Stimulated activated CD4-positive, alpha-beta T cell treated with anti-CD3 and anti-CD28 coated beads, TNF-alpha, amount 100 ng/mL, for 48 hours (primary cell): ENCODE measurements around the gene ZC3H7A.
A peak's percentile ranks its signal among the peaks of the same experiment; 100 is the strongest.
"Not testable (repeated sequence)": the region's sequence is repeated elsewhere in the genome, so short reads cannot be mapped to it uniquely, and the experiment has no call there.

ENCODE experiments used
- DNase-seq, 3 donors: peaks; one replicate each; pipeline ENCODE4 v3.0.0-alpha.2; 2020; ENCODE audit warnings: low read depth in 3 of 3

Gene ZC3H7A, protein sequence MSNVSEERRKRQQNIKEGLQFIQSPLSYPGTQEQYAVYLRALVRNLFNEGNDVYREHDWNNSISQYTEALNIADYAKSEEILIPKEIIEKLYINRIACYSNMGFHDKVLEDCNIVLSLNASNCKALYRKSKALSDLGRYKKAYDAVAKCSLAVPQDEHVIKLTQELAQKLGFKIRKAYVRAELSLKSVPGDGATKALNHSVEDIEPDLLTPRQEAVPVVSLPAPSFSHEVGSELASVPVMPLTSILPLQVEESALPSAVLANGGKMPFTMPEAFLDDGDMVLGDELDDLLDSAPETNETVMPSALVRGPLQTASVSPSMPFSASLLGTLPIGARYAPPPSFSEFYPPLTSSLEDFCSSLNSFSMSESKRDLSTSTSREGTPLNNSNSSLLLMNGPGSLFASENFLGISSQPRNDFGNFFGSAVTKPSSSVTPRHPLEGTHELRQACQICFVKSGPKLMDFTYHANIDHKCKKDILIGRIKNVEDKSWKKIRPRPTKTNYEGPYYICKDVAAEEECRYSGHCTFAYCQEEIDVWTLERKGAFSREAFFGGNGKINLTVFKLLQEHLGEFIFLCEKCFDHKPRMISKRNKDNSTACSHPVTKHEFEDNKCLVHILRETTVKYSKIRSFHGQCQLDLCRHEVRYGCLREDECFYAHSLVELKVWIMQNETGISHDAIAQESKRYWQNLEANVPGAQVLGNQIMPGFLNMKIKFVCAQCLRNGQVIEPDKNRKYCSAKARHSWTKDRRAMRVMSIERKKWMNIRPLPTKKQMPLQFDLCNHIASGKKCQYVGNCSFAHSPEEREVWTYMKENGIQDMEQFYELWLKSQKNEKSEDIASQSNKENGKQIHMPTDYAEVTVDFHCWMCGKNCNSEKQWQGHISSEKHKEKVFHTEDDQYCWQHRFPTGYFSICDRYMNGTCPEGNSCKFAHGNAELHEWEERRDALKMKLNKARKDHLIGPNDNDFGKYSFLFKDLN

DNA sequence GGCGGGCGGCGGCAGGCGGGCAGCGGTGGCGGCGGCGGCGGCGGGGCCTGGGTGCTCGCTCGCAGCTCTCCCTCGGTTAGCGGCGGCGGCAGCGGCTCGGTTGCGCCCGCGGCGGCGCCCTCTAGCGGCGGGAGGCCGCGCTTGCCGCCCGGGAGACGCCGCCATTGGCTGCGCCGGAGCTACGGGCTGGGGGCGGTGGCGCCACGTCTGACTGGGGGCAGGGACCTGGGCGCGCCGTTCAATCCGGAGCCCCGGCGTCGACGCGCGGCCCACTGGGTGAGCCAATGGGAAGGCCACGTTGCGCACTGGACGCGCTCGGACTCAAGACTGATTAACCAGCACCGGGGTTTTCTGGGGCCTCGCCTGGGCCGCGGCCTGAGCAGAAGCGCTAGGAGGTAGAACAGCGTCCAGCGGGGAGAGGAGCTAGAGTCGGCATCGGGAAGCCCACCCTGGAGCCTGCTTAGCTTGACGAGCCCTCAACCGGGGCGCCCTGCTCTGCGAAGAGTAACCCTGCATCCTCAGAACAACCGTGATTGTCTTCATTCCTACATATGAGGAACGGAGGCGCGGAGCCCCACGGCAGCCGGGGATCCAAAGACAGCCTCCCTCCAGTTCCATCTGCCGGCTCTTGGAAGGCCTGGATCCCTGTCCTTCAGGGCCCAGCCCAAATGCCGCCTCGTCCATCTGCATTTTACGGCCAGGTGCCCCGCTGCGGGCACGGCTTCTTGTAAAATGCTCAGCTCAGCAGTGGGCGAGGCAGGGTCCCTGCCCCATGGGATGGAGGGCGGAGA is at the start of gene ZC3H7A:
Gene ZC3H7A (minus strand): TSS at position 93 of the 791 bp plus-strand sequence. CDS start 14,904 bp downstream, outside the sequence.
- DNase-seq, result peak; percentile 86 to 89 (median 88)

DNA sequence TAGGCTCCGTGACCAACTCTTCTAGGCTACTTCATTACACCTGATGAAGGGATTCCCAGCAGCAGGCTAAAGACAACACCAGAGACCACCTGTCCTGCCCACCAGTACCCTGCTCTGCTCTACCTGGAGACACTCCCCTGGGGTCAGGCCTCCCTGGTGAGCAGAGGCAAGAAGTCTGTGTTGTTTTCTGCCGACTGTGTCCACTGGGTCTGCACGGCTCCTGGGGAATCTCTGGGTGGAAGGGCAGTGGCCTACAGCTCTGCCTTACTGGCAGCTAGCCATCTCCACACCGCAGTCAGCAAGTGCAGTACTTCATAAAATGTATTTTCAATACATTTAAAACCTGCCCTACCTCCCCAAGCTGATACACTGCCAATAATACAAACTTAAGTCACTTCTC is 47.4 kb upstream of the ZC3H7A start:
- DNase-seq, result no peak

DNA sequence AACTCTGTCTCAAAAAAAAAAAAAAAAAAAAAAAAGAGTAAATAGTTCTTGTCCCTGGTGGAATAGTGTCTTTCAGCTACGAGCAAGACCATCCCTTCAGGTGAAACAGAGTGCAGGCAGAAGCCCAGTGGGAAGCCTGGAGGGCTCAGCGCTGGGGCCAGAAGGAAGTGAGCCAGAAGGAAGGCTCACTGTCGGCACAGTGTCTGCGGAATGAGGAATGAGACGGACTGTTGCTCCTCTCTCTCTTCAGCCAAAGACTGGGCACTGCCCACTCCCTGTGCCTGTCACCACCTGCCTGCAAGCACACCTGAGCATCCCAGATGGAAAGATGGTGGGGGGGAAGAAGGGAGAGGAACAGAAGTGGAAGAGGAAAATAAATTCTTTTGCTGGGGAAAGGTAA is 46.8 kb upstream of the ZC3H7A start:
- no peak for DNase-seq

DNA sequence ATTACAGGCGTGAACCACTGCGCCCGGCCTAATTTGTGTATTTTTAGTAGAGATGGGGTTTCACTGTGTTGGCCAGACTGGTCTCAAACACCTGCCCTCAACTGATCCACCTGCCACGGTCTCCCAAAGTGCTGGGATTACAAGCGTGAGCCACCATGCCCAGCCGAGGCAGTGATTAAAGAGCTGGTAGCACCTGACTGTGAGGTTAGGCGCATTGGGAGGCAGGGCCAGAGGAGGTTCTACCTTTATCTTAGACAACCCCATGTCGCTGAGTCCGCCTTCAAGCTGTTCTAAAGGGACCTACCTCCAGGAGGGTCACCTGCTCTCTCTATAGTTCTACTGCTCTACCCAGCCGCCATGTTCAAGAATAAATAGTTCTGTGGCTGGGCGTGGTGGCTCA is 46.1 kb upstream of the ZC3H7A start:
- DNase-seq, result no peak

DNA sequence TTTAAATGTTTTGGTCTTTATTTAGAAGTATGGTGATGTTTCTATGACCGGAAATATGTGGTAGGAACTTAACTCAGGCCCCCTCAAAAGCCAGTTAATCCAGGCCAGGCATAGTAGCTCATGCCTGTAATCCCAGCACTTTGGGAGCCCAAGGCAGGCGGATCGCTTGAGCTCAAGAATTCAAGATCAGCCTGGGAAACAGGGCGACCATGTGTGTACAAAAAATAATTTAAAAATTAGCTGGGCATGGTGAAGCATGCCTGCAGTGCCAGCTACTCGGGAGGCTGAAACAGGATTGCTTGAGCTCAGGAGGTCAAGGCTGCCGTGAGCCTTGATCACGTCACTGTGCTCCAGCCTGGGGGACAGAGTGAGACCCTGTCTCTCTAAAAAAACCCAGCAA is 44.0 kb upstream of the ZC3H7A start:
- no peak for DNase-seq

DNA sequence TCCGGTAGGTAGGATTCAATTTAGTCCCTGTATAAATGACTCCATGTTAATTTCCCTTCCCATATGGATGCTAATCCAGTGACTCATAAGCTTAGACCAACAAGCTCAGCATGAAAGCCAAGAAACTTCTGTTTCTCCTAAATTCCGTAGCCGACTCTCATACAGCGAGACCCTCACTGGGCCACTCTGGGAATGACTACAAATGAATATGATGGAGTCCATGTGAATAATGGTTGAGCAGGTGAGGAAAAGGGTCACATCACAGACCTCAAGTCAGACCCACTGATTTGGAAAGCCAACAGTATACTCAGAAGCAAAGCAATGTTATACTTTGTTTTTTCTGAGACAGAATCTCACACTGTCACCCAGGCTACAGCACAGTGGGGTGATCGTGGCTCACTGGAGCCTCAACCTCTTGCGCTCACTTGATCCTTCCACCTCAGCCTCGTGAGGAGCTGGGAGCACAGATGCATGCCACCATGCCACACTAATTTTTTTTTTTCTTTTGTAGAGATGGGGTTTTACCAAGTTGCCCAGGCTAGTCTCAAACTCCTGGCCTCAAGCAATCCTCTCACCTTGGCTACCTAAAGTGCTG is 39.7 kb upstream of the ZC3H7A start:
- no peak for DNase-seq

DNA sequence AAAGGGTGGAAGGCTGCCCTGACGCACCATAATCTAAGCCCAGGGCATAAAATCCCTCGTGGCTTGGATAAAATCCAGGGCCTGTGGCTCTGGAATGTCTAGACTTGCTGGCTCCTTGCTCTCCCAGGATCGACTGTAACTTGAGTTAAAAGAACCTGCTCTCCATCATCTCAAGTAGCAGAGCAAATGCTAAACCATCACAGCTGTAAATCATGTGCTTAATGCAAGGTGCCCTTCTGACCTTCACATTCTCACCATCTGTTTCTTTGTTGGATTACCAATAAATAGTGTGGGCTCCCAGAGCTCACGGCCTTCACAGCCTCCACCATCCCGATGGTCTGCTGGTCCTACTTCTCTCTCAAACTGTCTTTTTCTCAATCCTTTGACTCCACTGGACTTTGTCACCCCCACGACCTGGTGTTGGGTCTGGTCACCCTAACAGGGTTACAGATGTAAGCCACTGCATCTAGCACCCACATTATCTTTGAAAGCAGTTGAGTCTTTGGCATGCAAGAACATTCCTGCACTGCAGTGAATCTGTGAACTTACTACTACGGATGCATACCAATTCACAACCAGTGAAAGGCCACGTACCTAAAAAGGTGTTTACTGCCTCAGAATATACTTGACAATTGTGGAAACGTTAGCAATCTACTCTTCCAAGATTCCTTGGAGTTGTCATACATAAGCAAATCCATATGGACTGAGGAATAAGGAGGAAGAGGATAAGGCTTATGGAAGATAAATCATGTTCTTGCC is 39.0 kb upstream of the ZC3H7A start:
- no peak for DNase-seq

DNA sequence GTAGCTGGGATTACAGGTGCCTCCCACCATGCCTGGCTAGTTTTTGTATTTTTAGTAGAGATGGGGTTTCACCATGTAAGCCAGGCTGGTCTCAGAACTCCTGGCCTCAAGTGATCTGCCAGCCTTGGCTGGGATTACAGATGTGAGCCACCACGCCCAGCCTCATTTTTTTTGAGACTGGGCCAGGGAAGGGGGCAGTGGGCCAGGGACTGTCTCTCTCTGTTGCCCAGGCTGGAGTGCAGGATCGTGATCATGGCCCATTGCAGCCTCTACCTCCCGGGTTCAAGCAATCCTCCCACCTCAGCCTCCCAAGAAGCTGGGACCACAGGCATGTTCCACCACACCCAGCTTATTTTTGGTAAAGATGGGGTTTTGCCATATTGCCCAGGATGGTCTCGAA is 38.3 kb upstream of the ZC3H7A start:
- DNase-seq, result no peak

DNA sequence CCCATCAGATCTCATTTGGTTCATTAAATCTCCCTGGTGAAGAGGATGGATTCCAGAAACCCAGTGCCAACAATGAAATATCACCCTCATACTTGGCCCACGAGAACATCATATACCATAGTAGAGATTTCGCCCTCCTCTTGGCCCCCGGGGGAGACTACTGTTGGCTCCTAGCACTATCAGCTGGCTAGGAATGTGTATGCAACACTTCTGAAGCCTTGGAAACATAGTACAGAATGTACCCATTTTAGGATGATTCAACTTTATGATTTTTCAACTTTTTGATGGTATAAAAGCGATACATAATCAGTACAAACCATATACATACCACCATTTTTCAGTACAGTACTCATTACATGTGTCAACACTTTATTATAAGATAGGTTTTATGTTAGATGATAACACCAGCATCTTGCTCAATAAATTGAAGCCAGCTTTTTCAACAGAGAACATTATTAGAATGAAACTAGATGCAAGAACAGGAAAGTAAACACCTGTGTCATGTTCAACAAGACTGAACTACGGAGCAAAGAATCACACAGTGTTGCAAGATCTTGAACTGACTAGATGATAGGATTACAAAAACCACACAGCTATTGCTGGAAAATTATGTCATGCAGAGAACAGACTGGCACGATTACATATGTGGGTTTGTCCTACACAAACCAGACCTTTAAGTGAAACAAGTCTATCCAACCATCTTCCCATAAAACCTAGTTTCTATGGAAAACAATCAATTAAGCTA is 37.1 kb upstream of the ZC3H7A start:
- no peak for DNase-seq

DNA sequence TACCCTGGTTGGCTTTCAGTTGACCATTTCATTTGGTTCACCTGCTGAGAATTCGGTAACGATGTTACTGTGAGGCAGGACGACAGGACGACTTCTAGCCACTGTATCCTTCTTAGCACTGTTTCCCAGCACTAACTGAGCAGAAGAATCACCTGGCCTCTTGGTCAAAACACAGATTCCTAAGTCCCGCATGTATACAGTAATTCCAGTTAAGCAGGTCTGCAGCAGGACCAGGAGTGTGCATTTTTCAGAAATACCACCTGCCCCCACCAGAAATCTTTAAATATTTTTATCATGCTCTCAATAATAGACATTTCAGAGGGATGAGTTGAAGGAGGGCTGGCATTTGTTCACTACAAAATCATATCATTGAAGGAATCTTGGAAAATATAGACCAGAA is 31.6 kb upstream of the ZC3H7A start:
- DNase-seq, result no peak

DNA sequence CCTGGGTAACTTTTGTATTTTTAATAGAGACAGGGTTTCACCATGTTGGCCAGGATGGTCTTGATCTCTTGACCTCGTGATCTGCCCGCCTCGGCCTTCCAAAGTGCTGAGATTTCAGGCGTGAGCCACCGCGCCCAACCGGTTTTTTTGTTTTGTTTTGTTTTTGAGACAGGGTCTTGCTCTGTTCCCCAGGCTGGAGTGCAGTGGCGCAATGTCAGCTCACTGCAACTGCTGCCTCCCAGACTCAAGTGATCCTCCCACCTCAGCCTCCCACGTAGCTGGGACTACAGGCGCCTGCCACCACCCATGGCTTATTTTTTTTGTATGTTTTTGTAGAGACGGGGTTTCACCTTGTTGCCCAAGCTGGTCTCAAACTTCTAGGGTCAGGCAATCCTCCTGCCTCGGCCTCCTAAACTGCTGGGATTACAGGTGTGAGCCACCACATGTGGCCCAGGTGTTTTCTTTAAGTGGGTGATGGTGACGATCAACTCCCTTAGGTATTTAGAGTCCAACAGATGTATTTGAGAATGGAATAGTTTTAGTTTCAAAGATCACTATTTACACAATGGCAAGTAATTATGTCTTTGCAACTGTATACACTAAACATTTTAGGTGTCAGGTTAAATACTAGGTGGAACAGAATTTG is 28.6 kb upstream of the ZC3H7A start:
- not testable (repeated sequence) for DNase-seq

DNA sequence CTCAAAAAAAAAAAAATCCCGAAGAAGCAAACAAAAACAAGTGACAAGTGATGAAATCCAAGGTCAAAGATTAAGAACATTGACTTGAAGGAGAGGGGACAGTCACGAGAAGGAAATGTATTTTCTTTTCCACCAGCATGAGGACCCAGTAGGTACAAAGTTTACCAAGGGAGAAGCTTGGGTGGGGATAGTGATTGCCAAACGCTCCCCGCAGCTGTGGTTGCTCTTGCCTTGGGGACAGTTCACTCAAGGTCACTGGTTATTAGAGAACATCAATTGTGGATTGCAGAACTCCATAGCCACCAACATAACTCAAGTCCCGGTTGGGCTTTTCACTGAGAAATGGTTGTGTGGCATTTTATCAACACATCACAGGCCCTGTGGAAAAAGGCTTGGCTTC is 27.3 kb upstream of the ZC3H7A start:
- DNase-seq, result no peak

DNA sequence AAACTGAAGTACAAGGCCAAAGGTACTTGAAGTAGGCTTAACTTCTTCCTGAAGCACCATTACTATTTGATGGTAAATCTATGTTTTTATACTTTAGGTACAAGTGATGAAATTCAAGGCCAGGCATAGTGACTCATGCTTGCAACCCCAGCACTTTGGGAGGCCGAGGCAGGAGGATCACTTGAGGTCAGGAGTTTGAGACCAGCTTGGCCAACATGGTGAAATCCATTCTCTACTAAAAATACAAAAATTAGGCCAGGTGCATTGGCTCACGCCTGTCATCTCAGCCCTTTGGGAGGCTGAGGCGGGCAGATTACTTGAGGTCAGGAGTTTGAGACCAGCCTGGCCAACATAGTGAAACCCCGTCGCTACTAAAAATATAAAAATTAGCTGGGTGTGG is 26.6 kb upstream of the ZC3H7A start:
- not testable (repeated sequence) for DNase-seq

DNA sequence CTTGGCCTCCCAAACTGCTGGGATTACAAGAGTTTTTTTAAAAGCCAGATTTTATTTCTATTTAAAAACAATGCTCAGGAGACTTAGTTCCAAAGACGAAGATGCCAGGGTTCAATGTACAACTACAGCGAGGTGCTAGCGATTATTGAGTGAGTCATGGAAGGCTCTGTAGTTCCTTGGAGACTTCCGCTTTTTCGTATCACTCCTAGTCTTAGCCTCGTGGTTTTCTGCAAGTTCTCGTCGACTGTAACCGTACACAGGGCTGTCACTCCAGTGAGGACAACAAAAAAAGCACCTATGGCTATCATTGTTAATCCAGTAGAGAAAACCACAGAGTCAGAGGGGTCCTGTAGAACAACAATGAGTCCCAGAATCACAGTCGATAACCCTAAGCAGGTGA is 22.7 kb upstream of the ZC3H7A start:
- DNase-seq, result no peak

DNA sequence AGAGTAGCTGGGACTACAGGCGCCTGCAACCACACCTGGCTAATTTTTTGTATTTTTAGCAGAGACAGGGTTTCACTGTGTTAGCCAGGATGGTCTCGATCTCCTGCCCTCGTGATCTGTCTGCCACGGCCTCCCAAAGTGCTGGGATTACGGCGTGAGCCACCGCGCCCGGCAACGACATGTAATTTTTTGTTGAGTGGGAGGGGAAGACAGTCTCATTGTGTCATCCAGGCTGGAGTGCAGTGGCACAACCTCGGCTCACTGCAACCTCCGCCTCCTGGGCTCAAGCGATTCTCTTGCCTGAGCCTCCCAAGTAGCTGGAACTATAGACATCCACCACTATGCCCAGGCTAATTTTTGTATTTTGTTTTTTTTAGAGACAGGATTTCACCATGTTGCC is 21.9 kb upstream of the ZC3H7A start:
- DNase-seq, result not testable (repeated sequence)

DNA sequence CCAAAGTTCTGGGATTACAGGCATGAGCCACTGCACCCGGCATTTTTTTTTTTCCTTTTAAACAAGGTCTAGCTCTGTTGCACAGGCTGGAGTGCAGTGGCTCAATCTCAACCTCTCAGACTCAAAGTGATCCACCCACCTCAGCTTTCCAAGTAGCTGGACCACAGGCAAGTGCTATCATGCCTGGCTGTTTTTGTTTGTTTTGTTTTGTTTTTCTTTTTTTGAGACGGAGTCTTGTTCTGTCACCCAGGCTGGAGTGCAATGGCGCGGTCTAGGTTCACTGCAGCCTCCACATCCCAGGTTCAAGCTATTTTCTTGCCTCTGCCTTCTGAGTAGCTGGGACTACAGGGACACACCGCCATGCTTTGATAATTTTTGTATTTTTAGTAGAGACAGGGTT is 19.1 kb upstream of the ZC3H7A start:
- DNase-seq, result no peak

DNA sequence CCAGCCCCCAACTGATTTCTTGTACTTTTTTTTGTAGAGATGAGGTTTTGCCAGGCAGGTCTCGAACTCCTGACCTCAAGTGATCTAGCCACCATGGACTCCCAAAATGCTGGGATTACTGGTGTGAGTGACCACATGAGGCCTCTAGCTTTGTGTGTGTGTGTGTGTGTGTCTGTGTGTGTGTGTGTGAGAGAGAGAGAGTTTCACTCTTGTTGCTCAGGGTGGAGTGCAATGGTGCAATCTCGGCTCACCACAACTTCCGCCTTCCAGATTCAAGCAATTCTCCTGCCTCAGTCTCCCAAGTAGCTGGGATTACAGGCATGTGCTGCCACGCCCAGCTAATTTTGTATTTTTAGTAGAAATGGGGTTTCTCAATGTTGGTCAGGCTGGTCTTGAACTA is 17.7 kb upstream of the ZC3H7A start:
- DNase-seq, result not testable (repeated sequence)

DNA sequence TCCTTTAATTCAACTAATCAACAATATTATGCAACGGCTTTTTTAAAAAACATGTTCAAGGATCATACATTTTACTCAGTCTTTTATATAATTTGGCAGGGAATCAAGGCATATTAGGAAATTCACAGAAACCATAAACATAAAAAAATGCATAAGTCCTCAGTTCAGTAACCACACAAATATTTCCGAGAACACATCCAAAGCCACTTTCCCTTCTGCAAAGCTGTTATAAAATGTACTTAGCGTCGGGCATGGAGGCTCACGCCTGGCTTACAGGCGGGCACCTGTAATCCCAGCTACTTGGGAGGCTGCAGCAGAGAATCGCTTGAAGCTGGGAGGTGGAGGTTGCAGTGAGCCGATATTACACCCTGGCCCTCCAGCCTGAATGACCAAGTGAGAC is 9.7 kb upstream of the ZC3H7A start:
- DNase-seq, result no peak

DNA sequence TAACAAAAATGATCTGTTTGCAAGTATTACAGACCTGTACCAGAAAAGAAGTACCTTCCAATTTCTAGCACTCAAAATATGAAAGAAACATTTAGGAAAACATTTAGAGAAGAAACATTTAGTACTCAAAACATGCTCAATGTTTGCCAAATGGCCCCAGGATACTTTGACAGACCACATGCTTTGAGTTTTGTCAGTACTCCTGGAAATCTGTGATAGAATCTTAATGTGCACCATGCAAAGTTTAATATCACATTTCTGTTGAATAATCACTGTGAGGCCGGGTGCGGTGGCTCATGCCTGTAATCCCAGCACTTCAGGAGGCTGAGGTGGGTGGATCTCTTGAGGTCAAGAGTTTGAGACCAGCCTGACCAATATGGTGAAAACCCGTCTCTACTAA is 8.5 kb upstream of the ZC3H7A start:
- DNase-seq, result no peak
